CD4-positive, alpha-beta T cell treated with Interleukin-4 for 4 hours (primary cell): Measurements from ENCODE around the gene TSC22D1.

Experiments
- DNase-seq: peaks from one replicate; pipeline ENCODE4 v3.0.0-alpha.2; 2020

Gene TSC22D1

DNA sequence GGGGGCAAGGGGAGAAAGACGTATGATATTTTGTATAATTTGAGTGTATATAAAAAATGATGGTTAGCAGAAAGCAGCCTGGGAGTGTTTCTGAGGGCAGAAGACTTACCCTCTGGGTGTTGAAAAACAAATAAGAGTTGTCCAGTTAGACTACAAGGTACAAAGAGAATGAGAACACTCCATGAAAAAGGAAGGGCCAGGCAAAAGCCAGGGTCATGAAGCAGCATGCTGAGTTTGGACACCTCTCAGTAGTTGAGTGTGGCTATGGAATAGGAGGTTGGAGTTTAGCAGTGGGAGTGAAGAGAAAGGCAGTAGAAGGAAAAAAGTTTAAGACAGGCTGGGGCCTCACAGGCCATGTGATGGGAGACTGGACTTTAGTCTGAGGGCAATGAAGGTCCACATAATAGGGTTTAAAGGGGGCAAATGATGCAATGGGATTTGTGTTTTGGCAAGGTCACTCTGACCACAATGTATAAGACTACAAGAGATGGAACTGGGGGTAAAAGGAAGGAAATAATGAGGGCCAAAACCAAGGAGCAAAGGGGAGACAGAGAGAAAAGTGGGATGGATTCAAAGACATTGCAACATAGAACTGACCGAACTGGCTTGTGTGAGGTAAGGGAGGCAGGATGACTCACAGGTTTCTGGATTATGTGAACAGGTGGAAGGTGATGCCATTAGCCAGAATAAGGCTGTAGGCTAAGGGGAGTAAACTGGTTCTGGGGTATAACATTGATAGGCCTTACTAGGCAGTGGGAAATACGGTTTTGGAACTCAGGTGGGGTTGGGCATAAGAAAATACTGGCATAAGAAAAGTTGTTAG lies 125.9 kb downstream of the TSC22D1 start:
- DNase-seq = no peak

DNA sequence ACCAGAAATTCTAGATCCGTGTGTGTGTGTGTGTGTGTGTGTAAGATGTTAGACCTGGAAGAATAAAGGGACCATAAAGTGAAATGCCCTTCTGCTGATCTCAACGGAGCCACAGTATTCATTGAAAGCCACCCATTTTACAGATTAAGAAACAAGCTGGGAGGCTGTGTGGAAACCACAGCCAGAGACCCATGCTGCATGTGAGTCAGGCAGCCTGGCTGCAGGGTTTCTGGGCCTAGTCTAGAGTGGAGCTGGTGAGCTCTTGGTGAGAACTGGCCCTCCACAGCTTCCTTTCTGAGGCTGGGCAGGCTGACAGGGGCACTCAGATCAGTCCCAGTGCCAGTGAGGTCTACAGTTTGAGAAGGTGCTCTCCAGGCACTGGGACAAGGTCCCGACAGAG lies 127.3 kb downstream of the TSC22D1 start:
- DNase-seq = no peak

DNA sequence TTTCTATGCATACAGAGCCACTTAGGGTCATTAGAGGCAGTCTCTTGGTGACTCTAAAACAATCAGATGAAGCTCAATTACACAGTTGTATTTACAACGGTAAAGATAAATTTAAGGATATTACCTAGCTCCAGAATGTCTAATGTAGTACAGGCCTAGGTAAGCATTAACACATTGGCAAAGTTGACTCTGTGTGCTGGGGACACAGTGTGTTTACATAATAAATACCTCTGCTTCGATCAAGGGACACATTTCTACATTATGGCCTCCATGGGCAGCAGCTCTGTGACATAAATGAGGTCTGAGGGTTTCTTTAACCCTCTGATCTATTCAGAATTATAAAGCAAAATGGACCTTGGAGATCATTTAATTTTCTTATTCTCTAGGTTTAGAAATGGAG lies 127.8 kb downstream of the TSC22D1 start:
- DNase-seq = no peak

DNA sequence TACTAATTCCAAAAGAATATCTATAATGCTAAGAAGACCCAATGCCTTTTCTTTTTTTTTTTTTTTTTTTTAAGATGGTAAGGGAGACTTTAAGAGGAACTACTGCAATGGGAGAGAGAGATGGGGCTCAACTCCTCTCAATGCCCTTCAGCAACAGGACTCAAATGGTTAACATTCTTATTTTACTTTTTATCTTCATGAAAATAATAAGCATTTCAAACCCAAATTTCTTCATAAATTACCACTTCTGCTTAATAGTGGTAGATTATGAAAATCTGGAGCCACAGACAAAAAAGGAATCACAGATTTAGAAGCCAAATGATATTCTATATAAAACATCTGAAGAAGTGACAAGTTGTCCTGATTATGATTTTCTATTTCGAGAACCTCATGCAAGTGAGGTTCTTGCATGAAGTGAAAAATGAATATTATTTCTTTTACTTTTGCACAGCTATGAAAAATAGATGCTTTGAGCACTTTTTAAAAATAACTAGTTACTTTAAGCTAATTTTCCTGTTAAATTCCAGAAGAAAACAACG lies 128.3 kb downstream of the TSC22D1 start:
- no peak for DNase-seq

DNA sequence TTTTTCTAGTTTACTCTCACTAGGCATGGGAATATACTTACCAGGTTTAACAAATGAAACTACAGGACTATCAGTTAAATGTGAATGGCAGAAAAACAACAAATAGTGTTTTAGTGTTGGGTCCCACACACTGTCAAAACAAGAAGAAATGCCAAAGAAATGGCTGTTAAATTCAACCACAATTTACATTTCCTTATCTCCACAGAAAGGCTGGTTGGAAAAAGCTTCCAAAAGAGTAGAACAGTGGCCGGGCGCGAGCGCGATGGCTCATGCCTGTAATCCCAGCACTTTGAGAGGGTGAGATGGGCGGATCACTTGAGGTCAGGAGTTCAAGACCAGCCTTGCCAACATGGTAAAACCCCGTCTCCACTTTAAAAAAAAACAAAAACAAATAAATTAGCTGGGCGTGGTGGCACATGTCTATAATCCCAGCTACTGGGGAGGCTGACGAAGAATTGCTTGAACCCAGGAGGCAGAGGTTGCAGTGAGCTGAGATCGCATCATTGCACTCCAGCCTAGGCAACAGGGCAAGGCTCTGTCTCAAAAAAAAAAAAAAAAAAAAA lies 136.0 kb downstream of the TSC22D1 start:
- DNase-seq = no peak

DNA sequence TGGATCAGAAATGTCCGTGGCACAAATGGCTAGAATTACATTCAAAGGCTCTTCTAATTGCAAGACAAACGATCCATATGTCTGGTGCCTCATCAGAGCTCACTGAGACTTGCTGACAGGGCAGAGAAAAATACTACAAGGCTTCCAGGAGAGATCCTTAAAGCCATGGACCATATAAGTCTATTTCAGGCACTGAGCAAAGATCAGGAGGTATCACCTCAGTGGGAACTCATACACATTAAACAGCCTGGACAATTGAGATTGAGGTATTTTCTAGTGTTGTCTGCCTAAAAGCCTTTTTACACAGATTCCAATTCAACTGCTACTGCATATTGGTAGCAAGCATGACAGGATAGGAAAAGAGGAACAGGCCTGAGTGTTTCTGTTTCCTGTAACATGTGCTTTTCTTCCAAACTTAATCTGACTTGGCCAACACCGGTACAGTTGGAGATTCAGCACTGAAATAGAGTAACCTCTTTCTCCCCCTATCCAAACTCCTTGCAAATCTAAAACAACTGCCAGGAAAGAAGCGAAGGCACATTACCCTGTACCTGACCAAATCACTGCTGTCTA lies 136.6 kb downstream of the TSC22D1 start:
- DNase-seq = no peak

DNA sequence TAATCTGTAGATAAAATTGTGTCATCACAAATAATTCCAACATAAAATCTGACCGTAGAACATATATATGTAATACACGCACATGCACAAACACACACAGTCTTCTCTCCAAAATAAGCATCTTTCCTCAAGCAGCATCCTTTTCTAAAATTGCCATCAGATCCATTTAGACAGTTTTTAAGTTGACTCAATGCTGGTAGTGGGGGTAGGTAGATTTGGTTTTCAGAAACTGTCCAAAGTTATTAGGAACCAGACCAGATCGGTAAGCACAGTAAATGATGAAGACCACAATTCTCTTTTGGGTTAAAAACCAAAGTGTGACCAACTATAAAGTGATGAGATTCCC lies 137.9 kb downstream of the TSC22D1 start:
- DNase-seq = no peak

DNA sequence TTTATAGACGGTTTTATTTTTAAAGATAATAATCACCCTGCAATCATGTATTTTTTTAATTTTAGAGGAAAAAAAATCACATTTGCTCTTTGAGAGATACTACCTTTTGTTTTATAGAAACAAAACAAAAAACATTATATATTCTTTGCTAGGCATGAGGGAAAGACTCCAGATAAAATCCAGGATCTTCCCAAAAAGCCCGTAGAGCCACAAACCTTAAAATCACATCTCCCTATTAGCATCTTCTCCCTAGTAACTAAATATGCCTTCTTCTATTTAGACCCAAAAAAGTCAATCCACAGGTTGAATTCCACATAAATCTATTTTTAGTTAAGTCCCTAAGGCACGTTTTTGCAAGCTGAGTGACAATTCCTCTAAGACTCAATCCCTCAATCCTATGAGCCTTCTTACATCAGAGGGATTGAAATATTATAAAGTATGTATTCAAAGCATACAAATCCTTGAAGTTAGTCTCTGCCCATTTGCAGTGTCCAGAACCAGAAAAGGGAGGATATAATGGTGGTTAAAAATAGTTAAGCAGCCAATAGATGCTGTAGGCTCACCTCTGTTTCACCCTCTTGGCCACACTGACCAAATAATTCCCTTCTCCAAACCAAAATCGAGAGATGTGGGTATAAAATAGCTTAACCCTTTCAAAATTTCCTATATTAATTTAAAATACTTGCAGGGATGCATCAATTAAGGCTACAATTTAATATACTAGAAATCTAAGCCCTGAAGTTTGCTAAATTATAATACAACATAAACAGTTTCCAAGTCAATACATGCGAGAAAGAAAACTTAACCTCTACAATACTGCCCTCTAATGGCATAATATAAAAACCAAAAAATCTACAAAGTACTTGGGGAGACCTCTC lies 138.5 kb downstream of the TSC22D1 start:
- peak; percentile 71 for DNase-seq

DNA sequence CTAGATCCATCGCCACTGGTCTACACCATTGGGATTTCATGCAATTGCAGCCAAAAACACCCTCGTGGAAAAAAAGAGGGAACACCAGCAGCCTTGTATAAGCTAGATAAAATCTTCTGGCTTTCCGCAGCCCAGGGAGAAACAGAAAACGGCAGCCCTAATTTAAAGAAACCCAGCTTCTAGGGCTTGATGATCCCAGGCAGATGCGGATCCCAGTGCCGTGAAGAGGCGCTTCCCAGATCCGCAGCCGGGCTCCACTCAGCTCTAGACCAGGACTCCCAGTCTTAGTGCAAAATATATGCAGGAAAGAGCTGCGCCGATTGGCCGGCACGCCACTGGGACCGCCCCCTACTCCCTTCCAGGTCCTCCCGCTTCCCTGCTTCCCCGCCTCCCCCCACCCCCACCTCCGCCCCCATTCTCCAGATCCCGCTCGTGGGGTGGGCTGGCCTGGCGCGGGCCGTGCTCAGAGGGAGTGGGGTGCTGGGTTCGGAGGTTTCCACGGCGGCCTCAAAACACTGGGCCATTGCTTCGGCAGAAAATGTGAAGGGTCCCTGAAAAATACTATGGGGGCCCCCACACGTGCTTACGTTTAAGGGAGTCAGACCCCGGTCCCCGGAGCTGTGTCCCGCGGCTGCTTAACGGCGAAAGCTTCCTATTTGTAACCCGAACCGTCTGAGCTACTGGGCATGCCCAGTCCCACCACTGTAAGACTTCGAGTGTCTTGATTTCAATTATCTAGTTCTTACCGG lies 139.4 kb downstream of the TSC22D1 start:
- peak; percentile 25 for DNase-seq

DNA sequence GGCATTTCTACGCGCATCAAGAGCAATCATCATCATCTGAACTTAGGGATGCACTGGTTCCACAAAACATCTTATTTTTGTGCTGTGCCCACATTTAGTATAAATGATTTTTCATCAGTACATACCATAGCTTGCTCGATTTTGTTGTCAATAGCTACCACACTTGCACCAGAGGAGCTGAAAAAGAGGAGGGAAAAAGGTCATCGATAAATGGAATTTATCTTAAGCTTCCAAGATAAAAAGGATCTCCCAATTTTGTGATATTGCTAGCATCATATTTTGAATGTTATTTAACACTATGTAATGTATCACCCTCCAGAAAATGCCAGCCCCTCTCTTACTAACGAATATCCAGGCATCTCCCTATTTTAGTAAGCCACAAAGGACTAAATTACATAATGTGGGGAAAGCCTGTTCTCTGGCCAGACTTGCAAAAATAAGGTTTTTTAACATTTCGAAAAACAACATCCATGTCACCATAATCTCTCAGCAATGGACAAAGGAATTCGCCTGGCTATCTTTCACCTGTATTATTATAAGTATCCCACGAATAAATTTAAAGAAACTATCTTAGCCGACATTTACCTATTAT lies 140.1 kb downstream of the TSC22D1 start:
- DNase-seq = no peak

DNA sequence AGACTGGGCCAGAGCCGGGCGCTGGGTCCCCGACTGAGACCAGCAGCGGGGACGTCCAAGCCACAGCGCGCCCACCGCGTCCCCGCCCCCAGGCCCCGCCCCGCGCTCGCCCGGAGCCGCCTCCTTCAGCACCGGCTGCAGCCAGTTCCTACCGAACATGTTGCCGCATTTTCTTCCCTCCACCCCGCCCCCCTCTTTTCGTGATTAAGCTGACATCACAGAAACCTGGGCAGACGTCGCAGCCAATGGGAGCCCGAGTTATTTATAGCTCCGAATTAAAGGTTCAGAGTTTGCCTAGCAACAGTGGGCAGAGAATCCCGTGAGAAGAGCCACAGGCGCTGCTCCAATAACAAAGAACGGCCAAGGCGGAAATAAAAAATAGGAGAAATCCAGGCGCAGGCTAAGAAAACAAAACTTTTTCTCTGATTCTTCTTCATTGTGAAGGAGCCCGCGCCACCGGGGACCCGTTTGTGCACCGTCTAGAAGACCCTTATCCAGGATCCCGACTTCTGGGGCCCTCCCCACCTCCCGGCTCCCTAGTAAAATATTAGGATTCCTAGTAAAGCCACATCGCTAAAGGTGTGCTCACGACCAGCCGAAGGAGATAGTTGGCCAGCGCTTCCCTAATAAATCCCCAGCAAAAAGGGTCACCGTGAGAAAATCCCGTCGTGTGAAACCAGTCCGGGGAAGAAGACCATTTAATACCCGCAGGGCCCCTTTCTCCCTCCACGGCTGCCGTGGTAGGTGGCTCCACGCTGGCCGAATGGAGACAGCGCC lies 140.8 kb downstream of the TSC22D1 start:
- peak; percentile 92 for DNase-seq

DNA sequence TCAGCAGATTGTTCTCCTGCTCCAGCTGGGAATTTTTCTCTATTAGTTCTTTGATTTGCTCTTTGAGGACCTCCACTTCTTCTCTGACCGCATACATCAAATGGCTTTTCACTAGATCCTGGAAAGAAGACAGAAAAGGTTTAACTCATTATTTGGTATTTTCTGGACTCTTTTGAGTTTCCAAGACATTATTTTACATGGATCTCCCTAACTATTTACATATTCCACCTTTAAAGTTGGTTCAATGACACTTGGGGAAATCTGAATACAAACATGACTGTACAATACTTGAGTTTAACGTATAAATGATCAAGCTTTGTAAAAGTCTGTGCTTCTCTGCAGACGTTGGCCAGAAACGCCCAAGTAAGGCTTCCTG lies 141.4 kb downstream of the TSC22D1 start:
- no peak for DNase-seq

DNA sequence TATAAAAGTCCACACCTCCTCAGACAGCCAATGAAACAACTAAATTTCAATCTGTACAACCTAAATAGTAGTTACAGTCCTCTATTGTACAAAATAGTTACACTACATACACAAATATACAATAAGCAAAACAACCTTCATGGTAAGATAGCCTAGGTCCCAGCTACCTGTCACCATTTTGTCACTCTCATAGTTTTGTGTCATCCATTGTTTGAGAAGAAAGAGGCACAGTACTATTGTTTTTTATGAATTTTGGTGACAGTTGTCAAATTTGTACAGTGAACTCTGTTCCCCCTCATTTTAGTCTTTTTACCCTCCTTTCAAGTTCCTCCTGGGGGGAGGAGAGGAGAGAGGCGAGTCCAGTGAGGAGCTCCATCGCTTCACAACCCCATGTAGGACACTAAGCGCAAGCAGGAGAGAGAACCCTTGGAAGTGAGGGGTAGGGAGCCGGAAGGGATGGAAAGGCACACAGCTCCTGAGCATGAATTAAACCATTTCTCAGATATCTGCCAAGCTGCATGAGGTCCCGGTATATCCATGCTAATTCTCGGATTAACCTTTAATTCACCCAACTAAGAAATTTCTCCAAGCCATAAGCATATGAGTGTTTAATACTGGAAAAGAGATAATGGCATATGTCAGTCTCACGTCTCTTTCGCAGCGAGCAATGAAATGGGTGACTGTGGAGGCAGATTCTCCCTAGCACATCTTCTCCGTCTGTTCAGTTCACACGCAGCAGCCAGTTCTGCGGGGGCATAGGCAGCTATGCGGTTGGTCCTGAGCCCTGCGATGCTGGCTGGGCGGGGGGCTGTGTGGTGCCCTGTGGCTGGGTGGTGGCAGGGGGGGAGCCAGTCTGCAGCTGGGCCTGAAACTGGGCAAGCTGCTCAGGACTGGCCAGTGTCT lies 142.0 kb downstream of the TSC22D1 start:
- no peak for DNase-seq

DNA sequence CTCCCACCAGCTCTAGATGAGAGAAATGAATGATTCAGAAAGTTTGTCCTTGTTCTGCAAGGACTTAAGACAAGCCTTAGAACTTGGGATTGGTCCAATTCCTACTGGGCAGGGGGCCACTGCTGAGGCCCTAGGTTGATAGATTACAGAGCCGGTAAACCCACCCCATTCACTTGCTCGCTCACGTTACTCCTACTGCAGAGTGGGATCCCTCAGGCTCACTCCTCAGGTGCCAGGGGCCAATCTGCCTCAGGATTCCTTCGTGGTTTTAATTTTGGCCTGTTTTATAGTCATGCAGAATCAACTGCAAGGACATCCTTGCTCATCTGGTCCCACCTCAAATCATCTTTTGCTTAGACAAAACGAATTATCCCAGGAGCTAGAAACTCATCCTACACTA lies 143.5 kb downstream of the TSC22D1 start:
- DNase-seq = no peak

DNA sequence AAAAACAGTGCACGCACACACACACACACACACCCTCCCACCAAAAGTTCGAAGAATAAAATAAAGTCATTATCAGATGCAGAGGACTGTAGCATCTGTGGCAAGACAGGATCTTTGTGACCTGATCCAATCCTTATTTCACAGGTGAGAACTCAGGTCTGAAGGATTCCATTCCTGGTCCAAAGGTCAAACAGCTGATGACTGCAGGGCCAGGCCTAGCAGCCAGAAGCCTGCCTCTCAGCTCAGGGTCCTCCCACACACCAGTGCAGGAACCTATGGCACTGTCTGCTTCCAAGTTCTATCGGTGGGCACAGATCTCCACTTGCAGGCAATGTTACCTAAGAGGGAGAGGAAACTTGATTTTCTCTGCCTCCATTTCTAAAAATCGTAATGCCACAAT lies 145.0 kb downstream of the TSC22D1 start:
- DNase-seq = no peak

DNA sequence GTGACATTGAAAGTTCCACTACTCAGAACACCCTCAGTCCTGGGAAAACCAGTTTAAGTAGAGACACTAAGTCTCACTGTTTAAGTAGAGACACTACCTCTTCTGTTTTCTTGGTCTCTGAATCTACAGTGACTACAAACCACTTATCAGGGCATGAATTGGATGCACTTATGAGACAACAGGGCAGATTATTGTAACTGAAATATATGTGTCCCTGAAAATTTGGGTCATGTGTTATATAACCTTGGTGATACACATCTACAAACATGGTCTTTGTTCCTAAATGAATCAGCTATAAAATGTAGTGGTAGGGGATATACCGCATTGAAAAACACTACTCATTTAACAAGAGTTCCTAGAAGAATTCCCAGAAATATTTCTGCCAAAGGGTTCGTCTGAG lies 146.8 kb downstream of the TSC22D1 start:
- no peak for DNase-seq

DNA sequence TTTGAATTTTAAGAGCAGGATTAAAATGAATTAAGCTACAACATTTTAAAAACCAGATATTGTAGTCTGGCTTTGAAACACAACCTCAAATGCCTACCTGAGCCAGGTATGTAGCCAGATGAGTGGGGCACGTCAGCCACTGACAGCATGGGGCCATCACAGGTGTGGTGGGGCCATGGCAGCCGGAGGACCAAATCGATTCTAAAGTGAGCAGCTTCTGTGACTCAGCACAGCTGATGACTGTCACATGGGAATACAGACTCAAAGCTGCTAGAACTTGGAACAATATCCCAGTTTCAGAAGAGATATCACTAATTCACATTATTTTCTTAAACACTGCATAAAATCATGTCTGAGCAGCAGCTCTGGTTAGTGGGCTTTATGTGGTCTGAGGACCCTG lies 149.7 kb downstream of the TSC22D1 start:
- no peak for DNase-seq

DNA sequence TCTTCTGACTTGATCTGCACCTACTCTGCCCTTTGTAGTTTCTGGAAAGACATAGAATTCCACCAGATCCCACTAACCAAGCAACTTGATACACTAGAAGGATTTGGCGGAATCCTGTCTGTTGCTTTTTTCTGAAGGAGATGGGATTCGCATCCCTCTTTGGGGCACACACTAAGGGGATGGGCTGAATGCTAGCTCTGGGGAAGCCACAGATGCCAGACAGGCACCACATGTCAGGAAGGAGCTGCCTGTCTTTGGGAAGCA lies 150.4 kb downstream of the TSC22D1 start:
- DNase-seq = no peak

DNA sequence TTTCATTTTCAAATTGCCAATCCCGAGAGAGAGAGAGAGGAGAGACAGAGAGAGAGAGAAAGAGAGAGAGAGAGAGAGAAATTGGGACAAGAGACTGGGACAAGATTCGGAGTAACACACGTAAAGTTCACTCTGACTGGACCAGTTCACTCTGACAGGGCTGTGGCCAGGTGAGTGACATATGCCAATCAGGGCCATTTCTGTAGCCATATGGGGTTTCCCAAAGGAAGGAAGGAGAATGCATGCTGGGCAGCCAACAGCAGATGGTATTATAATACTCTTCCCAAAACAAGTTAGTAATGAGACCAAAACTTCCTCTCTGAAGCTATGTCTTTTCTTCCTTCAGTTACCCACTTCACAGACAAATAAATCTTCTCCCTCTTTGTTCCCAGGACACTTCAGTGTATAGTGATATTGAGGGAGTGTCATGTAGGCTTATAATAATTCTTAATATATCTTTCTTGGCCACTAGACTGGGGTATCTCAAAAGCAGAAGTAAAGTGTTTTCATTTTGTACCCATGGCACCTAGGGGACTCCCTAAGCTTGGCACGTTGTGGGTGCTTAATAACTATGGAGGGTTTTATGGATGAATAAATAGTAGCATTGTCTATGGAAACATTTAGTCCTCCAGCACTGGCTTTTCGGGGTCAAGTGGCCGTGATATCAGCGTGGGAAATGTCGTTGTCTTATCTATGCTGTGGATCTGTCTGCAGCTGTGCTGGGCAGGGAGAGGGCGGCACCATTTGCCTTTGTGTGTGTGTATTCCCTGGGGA lies 150.9 kb downstream of the TSC22D1 start:
- no peak for DNase-seq

DNA sequence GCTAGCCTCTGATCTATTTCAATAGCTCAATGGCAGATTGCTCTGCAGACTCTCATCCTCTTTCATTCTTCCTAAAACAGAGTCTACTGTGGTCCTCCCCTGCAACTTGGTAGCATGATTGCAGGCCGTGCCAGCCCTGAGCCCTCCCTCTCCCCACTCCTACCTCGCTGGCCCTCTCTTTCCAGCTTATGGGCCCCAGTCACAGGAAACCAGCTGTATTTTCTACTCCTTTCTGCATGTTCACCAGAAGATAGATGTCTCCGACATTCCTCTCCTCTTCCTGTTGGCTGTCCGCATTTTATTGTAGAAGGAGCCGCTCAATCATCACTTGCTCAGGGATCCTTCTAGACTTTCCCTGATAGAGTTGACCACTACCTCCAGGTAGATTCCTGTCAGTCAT lies 152.3 kb downstream of the TSC22D1 start:
- no peak for DNase-seq
